ENCODE data around the gene CNIH3. TPM values are rescaled to one million over a fixed set of nuclear protein-coding genes. Genes with fewer than 3 reads are reported as not detected.

CNIH3 gene
- total and polyA plus RNA-seq, 2 of the 4 experiments (the other 2 are of a cell fraction), result 2.0 to 2.9 TPM

- H2AFZ ChIP-seq (replicated peaks; ENCODE audit: low read length, poor library complexity), result no peak overlapping the region
- peak overlapping the region; percentile 95; the same call in 1 of the 2 replicates for H2AK5ac ChIP-seq (ENCODE audit: low read depth, low read length)
- H3K27ac ChIP-seq (ENCODE audit: insufficient read depth, low read length), result no peak overlapping the region
- no peak overlapping the region for H3K18ac ChIP-seq (ENCODE audit: low read depth, low read length)
- BruUV-seq (replicated peaks), result no TSS peak
- dilution Hi-C loops (cut with HindIII; ENCODE audit: low sequenced_read_pairs, unreplicated experiment), result no loop called here
- no peak overlapping the region for H3K9ac ChIP-seq (ENCODE audit: low read depth, low read length)
- H3K4me3 ChIP-seq (ENCODE audit: insufficient read depth, low read depth, low read length), result no peak overlapping the region
- POLR2A ChIA-PET (ENCODE audit: unreplicated experiment), result interaction anchor here (0.8 kb wide), 1 partner anchor 15 kb away, joined by 3 read pairs; no protein-coding TSS in a partner anchor
- H3K14ac ChIP-seq (replicated peaks; ENCODE audit: low read depth, low read length), result peak overlapping the region; percentile 5
- H3K4me2 ChIP-seq (ENCODE audit: low read depth, low read length), result no peak overlapping the region
- H2BK5ac ChIP-seq (ENCODE audit: low read depth, low read length, poor library complexity, severe bottlenecking), result no peak overlapping the region
- peaks cover 20% of the 10 kb centered on the region for H3K4me1 ChIP-seq (ENCODE audit: control insufficient read depth, insufficient read depth, low read length)
- peak overlapping the region; percentile 70; the same call in 1 of the 2 replicates for H2BK20ac ChIP-seq (ENCODE audit: low read depth, low read length)
- no peak overlapping the region for H3K56ac ChIP-seq (ENCODE audit: extremely low read depth, insufficient read depth, low read length)
- TF ChIP-seq RFX5 (IDR thresholded peaks at IDR 0.05; ENCODE audit: low read depth, low read length) (no peak), BHLHE40 (IDR thresholded peaks at IDR 0.05; ENCODE audit: low read depth, low read length) (no peak), CEBPB (IDR thresholded peaks at IDR 0.05; ENCODE audit: low read depth, low read length) (0 out of 2 replicates have a peak, but pooled peaks have one; percentile 4)
- H3K4ac ChIP-seq (ENCODE audit: low read depth, low read length), result peak overlapping the region; percentile 88
- no CpG with 5 or more reads among the region's 7 CpGs for WGBS, 2 experiments (ENCODE audit: extremely low coverage in 2 of 2, insufficient read length in 1 of 2)
- H3K79me1 ChIP-seq (ENCODE audit: low read depth in 1 of 2, low read length in 2 of 2), result peaks cover 0 to 48% of the 10 kb centered on the region in 2 experiments; a peak in 2 of 4 replicates
- in situ Hi-C loops (cut with MboI; ENCODE audit: low sequenced_read_pairs), result no loop called here
- H4K8ac ChIP-seq (ENCODE audit: low read depth in 2 of 2, low read length in 2 of 2), result no peak overlapping the region
- H4K20me1 ChIP-seq (ENCODE audit: insufficient read depth, low read length), result peaks cover 3% of the 10 kb centered on the region; the same call in 1 of the 2 replicates
- peak overlapping the region; percentile 89; the same call in 1 of the 2 replicates for H2BK120ac ChIP-seq (ENCODE audit: low read depth, low read length)
- H3K9me3 ChIP-seq (ENCODE audit: control insufficient read depth, insufficient read depth, low read length), result no peaks in the 10 kb centered on the region
- ATAC-seq (ENCODE audit: low read depth) (no peak), DNase-seq (no peak)
- no peak overlapping the region for H4K5ac ChIP-seq (ENCODE audit: low read depth, low read length)
- H3K27me3 ChIP-seq (ENCODE audit: control insufficient read depth, insufficient read depth, low read length), result peaks cover 17% of the 10 kb centered on the region
- intact Hi-C loops (cut with micrococcal nuclease), result no loop called here
- H2BK15ac ChIP-seq (ENCODE audit: low read depth, low read length), result peak overlapping the region; percentile 57; the same call in 2 of the 3 replicates
- peaks cover 28% of the 10 kb centered on the region for H3K9me1 ChIP-seq (ENCODE audit: insufficient read depth, low read length)
- H2AK9ac ChIP-seq (replicated peaks; ENCODE audit: low read depth, low read length, poor library complexity), result no peak overlapping the region
- no peaks in the 10 kb centered on the region for H3K36me3 ChIP-seq (ENCODE audit: control insufficient read depth, insufficient read depth, low read length)
- H3K23ac ChIP-seq (ENCODE audit: low read depth, low read length), result peak overlapping the region; percentile 41; the same call in 1 of the 2 replicates
- no peak overlapping the region for H4K91ac ChIP-seq (ENCODE audit: insufficient read depth, low read depth, low read length)
- CTCF ChIA-PET, result no interaction called here
Measured at GRCh38 chr1:224621813-224622682, 5.9 kb downstream of the CNIH3 start.

Data from IMR-90 (cell line).